CD4-positive, alpha-beta T cell (primary cell): Measurements from ENCODE around the gene ABCC11. TPM values are rescaled to one million over a fixed set of nuclear protein-coding genes. Genes with fewer than 3 reads are reported as not detected.

ENCODE experiments used
- ATAC-seq: fragments of 200-7000 bp; cut with Tn5 transposase; one replicate; pipeline ENCODE4 v1.10.0; 2022; ENCODE audit warnings: mild to moderate bottlenecking; ENCODE audit not compliant: poor library complexity
- CTCF ChIA-PET: fragments of 350-600 bp; sonication (Branson Sonifier 250); formaldehyde crosslinking; loops from one replicate; lab custom pipeline; 2021; ENCODE audit warnings: antibody characterized with exemption, inconsistent platforms; lab: Charles Lee
- POLR2A ChIA-PET: fragments of 350-600 bp; sonication (Branson Sonifier 250); formaldehyde crosslinking; loops from one replicate; lab custom pipeline; 2021; ENCODE audit warnings: antibody characterized with exemption, inconsistent platforms; lab: Charles Lee
- DNase-seq, 14 experiments: peaks; one replicate each; pipeline ENCODE4 v3.0.0-alpha.2; 2013 to 2020; ENCODE audit warnings: mixed read lengths in 2 of 14
- H3K27ac ChIP-seq, 2 donors: one replicate each; pipeline versions ENCODE4 v1.5.1 to v1.7.0; 2013; ENCODE audit warnings: low read length in 2 of 2, low read depth in 1 of 2, mild to moderate bottlenecking in 1 of 2
- H3K27me3 ChIP-seq, 2 experiments: 1 replicate in 1 of 2; 2 replicates in 1 of 2; pipeline versions ENCODE4 v1.6.1 to v1.7.0; 2013; ENCODE audit warnings: low read length in 2 of 2, control low read depth in 1 of 2, mild to moderate bottlenecking in 1 of 2, moderate library complexity in 1 of 2; ENCODE audit not compliant: insufficient read depth in 2 of 2, control insufficient read depth in 1 of 2
- H3K36me3 ChIP-seq: one replicate; pipeline ENCODE4 v1.6.1; 2013; ENCODE audit warnings: low read length, control low read depth; ENCODE audit not compliant: insufficient read depth
- H3K4me1 ChIP-seq: one replicate; pipeline ENCODE4 v1.6.1; 2013; ENCODE audit warnings: low read length, control low read depth; ENCODE audit not compliant: insufficient read depth
- H3K4me3 ChIP-seq: one replicate; pipeline ENCODE4 v1.5.1; 2013; ENCODE audit warnings: mild to moderate bottlenecking, low read length, moderate library complexity
- H3K9me3 ChIP-seq, 2 experiments: 1 replicate in 1 of 2; 2 replicates in 1 of 2; pipeline versions ENCODE4 v1.6.1 to v1.7.0; 2013; ENCODE audit warnings: low read length in 2 of 2, mild to moderate bottlenecking in 2 of 2, control low read depth in 1 of 2, moderate library complexity in 1 of 2; ENCODE audit not compliant: control insufficient read depth in 1 of 2, insufficient read depth in 1 of 2
- H3K27ac Mint-ChIP-seq: one replicate; pipeline ENCODE4 v1.8.0; 2020; ENCODE audit warnings: mixed read lengths
- H3K27me3 Mint-ChIP-seq: one replicate; pipeline ENCODE4 v1.8.0; 2021; ENCODE audit warnings: mixed read lengths
- H3K36me3 Mint-ChIP-seq: one replicate; pipeline ENCODE4 v1.8.0; 2021; ENCODE audit warnings: low read depth, mixed read lengths
- H3K4me1 Mint-ChIP-seq: one replicate; pipeline ENCODE4 v1.8.0; 2021; ENCODE audit warnings: low read depth, mixed read lengths
- H3K4me3 Mint-ChIP-seq: one replicate; pipeline ENCODE4 v1.8.0; 2020; ENCODE audit warnings: mild to moderate bottlenecking, mixed read lengths
- H3K9me3 Mint-ChIP-seq: one replicate; pipeline ENCODE4 v1.8.0; 2020; ENCODE audit warnings: mixed read lengths
- CTCF ChIP-seq: fragments of 200-600 bp; IDR thresholded peaks from one replicate; pipeline ENCODE4 v1.8.0; 2022; ENCODE audit warnings: antibody characterized with exemption, mild to moderate bottlenecking
- intact Hi-C, 2 experiments: fragments of 100-400 bp; cut with DNase I in 1 of 2; cut with micrococcal nuclease in 1 of 2; formaldehyde crosslinking; loops; one replicate each; pipeline versions ENCODE4 v1.15.1 to v1.9.0; 2023 to 2025; cut with DNase I, micrococcal nuclease
- total RNA-seq, 174 experiments: library from RNA in 2 of 174; stranded (reverse) in 2 of 174; gene quantifications; one replicate each; pipeline ENCODE4 v1.2.3 and lab custom pipeline; 2021 to 2026

Gene ABCC11
- total RNA-seq, 2 experiments from 2014 or later: 0.08 TPM; not detected in 1

- ATAC-seq (no peak), DNase-seq (no peak)
- no peaks in the 10 kb centered on the region for H3K36me3 ChIP-seq
- no peaks in the 10 kb centered on the region for H3K36me3 Mint-ChIP-seq
- H3K4me3 Mint-ChIP-seq: no peak overlapping the region
- H3K27me3 Mint-ChIP-seq: peaks cover 8% of the 10 kb centered on the region
- no peak overlapping the region for H3K27ac ChIP-seq
- no peak overlapping the region for H3K4me3 ChIP-seq
- no peaks in the 10 kb centered on the region for H3K27me3 ChIP-seq
- POLR2A ChIA-PET: interaction anchor here (0.5 kb wide), 1 partner anchor 400 kb away, joined by 3 read pairs; no protein-coding TSS in a partner anchor
- H3K9me3 ChIP-seq: no peaks in the 10 kb centered on the region
- no peak overlapping the region for H3K27ac Mint-ChIP-seq
- no peak for TF ChIP-seq CTCF
- H3K4me1 Mint-ChIP-seq: no peaks in the 10 kb centered on the region
- intact Hi-C loops: no loop called here
- H3K9me3 Mint-ChIP-seq: no peaks in the 10 kb centered on the region
- no peaks in the 10 kb centered on the region for H3K4me1 ChIP-seq
- CTCF ChIA-PET: no interaction called here
These were observed 23.8 kb downstream of the ABCC11 start for GRCh38 chr16:48223490-48223889.

GRCh38 chr16:48220891-48221290 is 26.4 kb downstream of the ABCC11 start:
- CTCF ChIA-PET: no interaction called here
- H3K36me3 Mint-ChIP-seq: no peaks in the 10 kb centered on the region

GRCh38 chr16:48218473-48218872 is 28.9 kb downstream of the ABCC11 start:
- Mint-ChIP-seq H3K9me3 (no peaks in the 10 kb centered on the region), H3K4me1 (no peaks in the 10 kb centered on the region), H3K27ac (no peak overlapping the region), H3K4me3 (no peak overlapping the region), H3K36me3 (no peaks in the 10 kb centered on the region), H3K27me3 (no peaks in the 10 kb centered on the region)
- DNase-seq (no peak), ATAC-seq (no peak)
- H3K9me3 ChIP-seq: no peaks in the 10 kb centered on the region
- no peaks in the 10 kb centered on the region for H3K4me1 ChIP-seq
- H3K4me3 ChIP-seq: no peak overlapping the region
- no peak overlapping the region for H3K27ac ChIP-seq
- H3K27me3 ChIP-seq: no peaks in the 10 kb centered on the region
- no peaks in the 10 kb centered on the region for H3K36me3 ChIP-seq
- TF ChIP-seq CTCF: no peak
- ChIA-PET POLR2A (no interaction called here), CTCF (no interaction called here)
- intact Hi-C loops: no loop called here

More at GRCh38 chr16:48220891-48221290, 26.4 kb downstream of the ABCC11 start:
- POLR2A ChIA-PET: no interaction called here
- no peaks in the 10 kb centered on the region for H3K4me1 ChIP-seq
- no peak for TF ChIP-seq CTCF
- DNase-seq: no peak
- no peak for ATAC-seq
- Mint-ChIP-seq H3K4me3 (no peak overlapping the region), H3K27ac (no peak overlapping the region), H3K4me1 (no peaks in the 10 kb centered on the region), H3K9me3 (no peaks in the 10 kb centered on the region), H3K27me3 (peaks cover 4% of the 10 kb centered on the region)
- H3K27ac ChIP-seq: no peak overlapping the region
- H3K27me3 ChIP-seq: no peaks in the 10 kb centered on the region
- intact Hi-C loops: no loop called here
- H3K36me3 ChIP-seq: no peaks in the 10 kb centered on the region
- no peak overlapping the region for H3K4me3 ChIP-seq
- no peaks in the 10 kb centered on the region for H3K9me3 ChIP-seq
